ENCODE results near the gene MFSD12. TPM values are rescaled to one million over a fixed set of nuclear protein-coding genes. Genes with fewer than 3 reads are reported as not detected.

The MFSD12 gene
- total RNA-seq, 1 donor from 2014 or later: 181 TPM

- TF ChIP-seq EZH2 (IDR thresholded peaks at IDR 0.05; ENCODE audit: insufficient read depth, low read length) (no peak), CTCF (IDR thresholded peaks at IDR 0.05; ENCODE audit: insufficient read depth, low read depth, low read length) (no peak)
Observed at GRCh38 chr19:3538965-3539755, 18.2 kb downstream of the MFSD12 start, which contains the start of gene TEKTIP1. Gene TEKTIP1 (plus strand): TSS chr19:3539174. CDS start chr19:3539178, 4 bp downstream.

GRCh38 chr19:3538258-3538929 is 19.0 kb downstream of the MFSD12 start:
- Histone ChIP-seq H3K27me3 (ENCODE audit: insufficient read depth, low read length) (no peaks in the 10 kb centered on the region), H3K79me2 (ENCODE audit: insufficient read depth, low read length) (peaks cover 5% of the 10 kb centered on the region), H3K36me3 (ENCODE audit: insufficient read depth, low read length) (peaks cover 4% of the 10 kb centered on the region), H2AFZ (ENCODE audit: low read depth, low read length) (no peak overlapping the region), H4K20me1 (ENCODE audit: insufficient read depth, low read length) (peaks cover 51% of the 10 kb centered on the region), H3K4me3 (ENCODE audit: insufficient read depth, low read depth, low read length) (no peak overlapping the region), H3K27ac (ENCODE audit: low read depth, low read length) (no peak overlapping the region), H3K9me3 (ENCODE audit: insufficient read depth, low read depth, low read length) (no peaks in the 10 kb centered on the region), H3K4me1 (ENCODE audit: insufficient read depth, low read length) (no peaks in the 10 kb centered on the region), H3K9ac (ENCODE audit: low read length) (no peak overlapping the region), H3K4me2 (ENCODE audit: low read length) (no peak overlapping the region)
- DNase-seq (ENCODE audit: low read depth) (no peak), FAIRE-seq (no peak)
- no peak for TF ChIP-seq EZH2 (IDR thresholded peaks at IDR 0.05; ENCODE audit: insufficient read depth, low read length)
- TF ChIP-seq CTCF (IDR thresholded peaks at IDR 0.05; ENCODE audit: insufficient read depth, low read depth, low read length): no peak
- H3K9me3 Mint-ChIP-seq (ENCODE audit: unreplicated experiment): no peaks in the 10 kb centered on the region
- H3K27ac Mint-ChIP-seq (ENCODE audit: unreplicated experiment): peak overlapping the region; percentile 75
- H3K4me1 Mint-ChIP-seq (ENCODE audit: low read depth, unreplicated experiment): no peaks in the 10 kb centered on the region
- H3K4me3 Mint-ChIP-seq (ENCODE audit: unreplicated experiment): no peak overlapping the region
- no peaks in the 10 kb centered on the region for H3K27me3 Mint-ChIP-seq (ENCODE audit: low read depth, unreplicated experiment)
- peaks cover 12% of the 10 kb centered on the region for H3K36me3 Mint-ChIP-seq (ENCODE audit: low read depth, unreplicated experiment)

More at GRCh38 chr19:3538965-3539755, 18.2 kb downstream of the MFSD12 start, which contains the start of gene TEKTIP1:
- Mint-ChIP-seq H3K27me3 (ENCODE audit: low read depth, unreplicated experiment) (no peaks in the 10 kb centered on the region), H3K4me3 (ENCODE audit: unreplicated experiment) (no peak within 1 kb of the TSS), H3K9me3 (ENCODE audit: unreplicated experiment) (no peaks in the 10 kb centered on the region), H3K4me1 (ENCODE audit: low read depth, unreplicated experiment) (no peaks in the 10 kb centered on the region), H3K27ac (ENCODE audit: unreplicated experiment) (peak within 1 kb of the TSS; percentile 75), H3K36me3 (ENCODE audit: low read depth, unreplicated experiment) (peaks cover 12% of the 10 kb centered on the region)
- no peak within 1 kb of the TSS for H3K4me3 ChIP-seq (ENCODE audit: insufficient read depth, low read depth, low read length)
- H3K27me3 ChIP-seq (ENCODE audit: insufficient read depth, low read length): no peaks in the 10 kb centered on the region
- no peak within 1 kb of the TSS for H2AFZ ChIP-seq (ENCODE audit: low read depth, low read length)
- no peak within 1 kb of the TSS for H3K27ac ChIP-seq (ENCODE audit: low read depth, low read length)
- H3K4me2 ChIP-seq (ENCODE audit: low read length): no peak within 1 kb of the TSS
- no peaks in the 10 kb centered on the region for H3K9me3 ChIP-seq (ENCODE audit: insufficient read depth, low read depth, low read length)
- H4K20me1 ChIP-seq (ENCODE audit: insufficient read depth, low read length): peaks cover 57% of the 10 kb centered on the region
- H3K36me3 ChIP-seq (ENCODE audit: insufficient read depth, low read length): peaks cover 4% of the 10 kb centered on the region
- peaks cover 5% of the 10 kb centered on the region for H3K79me2 ChIP-seq (ENCODE audit: insufficient read depth, low read length)
- DNase-seq (ENCODE audit: low read depth) (no peak), FAIRE-seq (no peak)
- no peak within 1 kb of the TSS for H3K9ac ChIP-seq (ENCODE audit: low read length)
- H3K4me1 ChIP-seq (ENCODE audit: insufficient read depth, low read length): no peaks in the 10 kb centered on the region

Data from astrocyte (in vitro differentiated cells and primary cell).